ENCODE data around the gene IL1A. TPM values are rescaled to one million over a fixed set of nuclear protein-coding genes. Genes with fewer than 3 reads are reported as not detected.

The IL1A gene
- total RNA-seq, 2 experiments from 2014 or later, result not detected

DNA sequence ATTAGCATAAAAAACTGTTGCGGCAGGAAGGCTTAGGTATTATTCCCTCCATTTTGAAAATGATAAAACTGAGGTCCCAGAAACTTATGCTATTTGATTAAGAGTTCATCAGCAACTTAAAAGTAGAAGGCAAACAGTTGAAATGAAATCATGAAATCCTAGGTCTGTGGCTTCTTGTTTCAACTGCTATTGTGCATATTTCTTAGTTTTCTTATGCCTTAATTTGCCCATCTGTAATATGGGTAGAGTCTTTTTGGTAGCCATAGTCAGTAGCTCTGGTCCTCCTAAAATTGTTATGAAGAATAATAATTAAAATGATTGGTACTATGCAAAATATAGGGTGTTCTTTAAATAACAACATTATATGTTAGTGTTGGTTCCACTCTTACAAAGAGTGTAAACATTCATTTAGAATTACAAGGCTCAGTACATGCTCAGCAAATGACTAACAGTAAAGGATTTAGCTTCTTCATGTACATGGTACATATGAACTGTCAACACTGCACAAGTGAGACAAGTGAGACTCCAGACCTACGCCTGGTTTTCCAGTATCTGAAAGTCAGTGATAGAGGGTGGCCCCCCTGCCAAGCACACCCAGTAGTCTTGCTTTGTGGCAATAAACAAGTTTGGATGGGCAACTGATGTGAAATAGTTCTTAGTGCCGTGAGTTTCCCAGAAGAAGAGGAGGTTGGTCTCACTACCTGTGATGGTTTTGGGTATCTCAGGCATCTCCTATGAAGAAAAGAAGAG, 9.6 kb downstream of the IL1A start:
- Mint-ChIP-seq H3K4me3 (no peak overlapping the region), H3K27me3 (peaks cover 17% of the 10 kb centered on the region), H3K4me1 (peaks cover 19% of the 10 kb centered on the region), H3K9me3 (peaks cover 5% of the 10 kb centered on the region), H3K36me3 (peaks cover 13% of the 10 kb centered on the region), H3K27ac (no peak overlapping the region)
- no peak for DNase-seq
- no peak for ATAC-seq (ENCODE audit: low read depth)
- POLR2A ChIA-PET, result interaction anchor here (0.7 kb wide), 1 partner anchor 44 kb away, joined by 3 read pairs; no protein-coding TSS in a partner anchor

DNA sequence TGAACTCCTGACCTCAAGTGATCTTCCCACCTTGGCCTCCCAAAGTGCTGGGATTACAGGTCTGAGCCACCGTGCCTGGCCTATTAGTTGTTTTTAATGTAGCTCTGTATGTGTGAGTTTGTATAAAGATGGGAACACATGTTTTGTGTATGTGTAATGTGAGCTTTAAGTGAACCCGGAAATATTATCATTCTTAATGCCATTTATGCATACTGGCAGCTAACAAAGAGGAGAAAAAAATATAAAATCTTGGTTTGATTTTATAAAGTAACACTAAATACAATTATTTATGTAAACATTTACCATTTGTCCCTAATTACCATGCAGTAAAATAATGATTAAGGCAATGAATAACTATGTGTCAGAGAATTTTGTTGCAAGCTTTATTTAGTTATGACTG, 10.7 kb downstream of the IL1A start:
- peaks cover 19% of the 10 kb centered on the region for H3K4me1 Mint-ChIP-seq
- ATAC-seq (ENCODE audit: low read depth) (no peak), DNase-seq (no peak)
- no peak overlapping the region for H3K27ac Mint-ChIP-seq
- H3K4me3 Mint-ChIP-seq, result no peak overlapping the region
- H3K27me3 Mint-ChIP-seq, result peaks cover 11% of the 10 kb centered on the region
- H3K36me3 Mint-ChIP-seq, result peaks cover 13% of the 10 kb centered on the region
- H3K9me3 Mint-ChIP-seq, result peaks cover 5% of the 10 kb centered on the region
- POLR2A ChIA-PET, result interaction anchor here (0.6 kb wide), 1 partner anchor 257 kb away, joined by 3 read pairs; no protein-coding TSS in a partner anchor

- Mint-ChIP-seq H3K4me1 (peaks cover 23% of the 10 kb centered on the region), H3K4me3 (no peak overlapping the region), H3K36me3 (peaks cover 16% of the 10 kb centered on the region), H3K27me3 (peaks cover 11% of the 10 kb centered on the region), H3K9me3 (peaks cover 6% of the 10 kb centered on the region), H3K27ac (no peak overlapping the region)
- DNase-seq, result no peak
- ATAC-seq (ENCODE audit: low read depth), result no peak
- POLR2A ChIA-PET, result no interaction called here
Measured at GRCh38 chr2:112772911-112773475, 11.3 kb downstream of the IL1A start.

GRCh38 chr2:112772322-112772721, 12.0 kb downstream of the IL1A start:
- Mint-ChIP-seq H3K9me3 (peaks cover 12% of the 10 kb centered on the region), H3K4me3 (no peak overlapping the region), H3K27me3 (peaks cover 11% of the 10 kb centered on the region), H3K4me1 (peaks cover 24% of the 10 kb centered on the region), H3K36me3 (peaks cover 17% of the 10 kb centered on the region), H3K27ac (no peak overlapping the region)
- ATAC-seq (ENCODE audit: low read depth), result no peak
- POLR2A ChIA-PET, result no interaction called here
- DNase-seq, result no peak

DNA sequence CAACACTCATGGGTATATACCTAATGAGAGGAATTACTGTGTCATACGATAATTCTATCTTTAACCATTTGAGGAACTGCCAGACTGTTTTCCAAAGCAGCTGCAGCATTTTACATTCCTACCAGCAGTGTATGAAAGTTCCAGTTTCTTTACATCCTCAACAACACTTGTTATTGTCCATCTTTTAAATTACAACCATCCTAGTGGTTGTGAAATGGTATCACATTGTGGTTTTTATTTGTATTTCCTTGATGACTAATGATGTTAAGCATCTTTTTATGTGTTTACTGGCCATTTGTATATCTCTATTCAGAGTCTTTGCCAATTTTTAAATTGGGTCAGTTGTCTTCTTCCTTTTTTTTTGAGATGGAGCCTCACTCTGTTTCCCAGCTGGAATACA, 15.9 kb downstream of the IL1A start:
- Mint-ChIP-seq H3K27ac (no peak overlapping the region), H3K27me3 (peaks cover 3% of the 10 kb centered on the region), H3K4me1 (peaks cover 23% of the 10 kb centered on the region), H3K4me3 (no peak overlapping the region), H3K36me3 (peaks cover 21% of the 10 kb centered on the region), H3K9me3 (peaks cover 9% of the 10 kb centered on the region)
- POLR2A ChIA-PET, result interaction anchor here (0.6 kb wide), 1 partner anchor 34 kb away, joined by 3 read pairs; no protein-coding TSS in a partner anchor
- DNase-seq, result no peak
- ATAC-seq (ENCODE audit: low read depth), result no peak

DNA sequence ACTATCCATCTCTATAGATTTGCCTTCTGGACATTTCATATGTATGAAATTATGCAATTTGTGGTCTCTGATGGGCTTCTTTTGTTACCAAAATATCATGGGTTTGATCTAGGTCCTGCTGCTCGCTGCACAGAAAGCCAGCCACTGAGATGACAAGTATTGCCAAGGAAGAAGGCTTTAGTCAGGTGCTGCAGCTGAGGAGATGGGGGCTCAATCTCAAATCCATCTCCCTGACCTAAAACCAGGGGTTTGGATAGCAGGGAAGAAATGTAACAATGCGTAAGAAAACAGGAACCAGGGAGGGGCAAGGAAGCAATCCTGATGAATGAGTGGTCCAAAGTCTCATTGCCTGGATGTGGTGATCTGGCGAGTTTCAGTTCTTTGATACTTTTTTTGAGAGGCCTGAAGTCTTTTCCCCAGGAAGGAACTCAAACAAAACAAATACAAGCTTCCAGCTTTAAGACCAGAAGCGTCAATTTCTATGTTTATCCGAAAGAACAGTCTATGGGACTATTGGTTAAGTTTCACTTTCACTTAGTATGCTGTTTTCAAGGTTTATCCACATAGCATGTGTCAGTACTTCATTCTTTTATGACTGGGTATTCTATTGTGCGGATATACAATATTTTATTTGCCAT, 16.5 kb downstream of the IL1A start:
- DNase-seq (no peak), ATAC-seq (ENCODE audit: low read depth) (no peak)
- POLR2A ChIA-PET, result no interaction called here
- Mint-ChIP-seq H3K36me3 (peaks cover 22% of the 10 kb centered on the region), H3K27me3 (peaks cover 2% of the 10 kb centered on the region), H3K9me3 (peaks cover 9% of the 10 kb centered on the region), H3K4me3 (peak overlapping the region; percentile 37), H3K4me1 (peaks cover 25% of the 10 kb centered on the region), H3K27ac (peak overlapping the region; percentile 52)

DNA sequence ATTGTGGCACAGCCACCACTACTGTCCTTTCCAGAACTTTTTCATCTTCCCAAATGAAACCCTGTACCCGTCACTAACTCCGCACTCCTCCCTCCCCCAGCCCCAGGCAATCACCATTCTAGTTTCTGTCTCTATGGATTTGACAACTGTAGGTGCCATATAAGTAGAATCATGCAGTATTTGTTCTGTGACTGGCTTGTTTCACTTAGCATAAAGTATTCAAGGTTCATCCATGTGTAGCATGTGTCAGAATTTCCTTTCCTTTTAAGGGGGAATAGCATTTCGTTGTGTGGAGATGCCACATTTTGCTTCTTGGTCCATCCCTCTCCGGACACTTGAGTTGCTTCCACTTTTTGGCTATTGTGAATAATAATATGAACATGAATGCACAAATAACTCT, 19.0 kb downstream of the IL1A start:
- peak overlapping the region; percentile 87 for H3K4me3 Mint-ChIP-seq
- H3K27me3 Mint-ChIP-seq, result no peaks in the 10 kb centered on the region
- peaks cover 39% of the 10 kb centered on the region for H3K36me3 Mint-ChIP-seq
- peak overlapping the region; percentile 95 for H3K27ac Mint-ChIP-seq
- H3K9me3 Mint-ChIP-seq, result peaks cover 9% of the 10 kb centered on the region
- peaks cover 39% of the 10 kb centered on the region for H3K4me1 Mint-ChIP-seq
- ATAC-seq (ENCODE audit: low read depth), result no peak
- no peak for DNase-seq
- POLR2A ChIA-PET, result interaction anchor here (0.6 to 1.0 kb wide), 5 partner anchors 13 to 181 kb away, joined by 3 to 4 read pairs (median 3); partner anchors contain the start of gene CHCHD5

DNA sequence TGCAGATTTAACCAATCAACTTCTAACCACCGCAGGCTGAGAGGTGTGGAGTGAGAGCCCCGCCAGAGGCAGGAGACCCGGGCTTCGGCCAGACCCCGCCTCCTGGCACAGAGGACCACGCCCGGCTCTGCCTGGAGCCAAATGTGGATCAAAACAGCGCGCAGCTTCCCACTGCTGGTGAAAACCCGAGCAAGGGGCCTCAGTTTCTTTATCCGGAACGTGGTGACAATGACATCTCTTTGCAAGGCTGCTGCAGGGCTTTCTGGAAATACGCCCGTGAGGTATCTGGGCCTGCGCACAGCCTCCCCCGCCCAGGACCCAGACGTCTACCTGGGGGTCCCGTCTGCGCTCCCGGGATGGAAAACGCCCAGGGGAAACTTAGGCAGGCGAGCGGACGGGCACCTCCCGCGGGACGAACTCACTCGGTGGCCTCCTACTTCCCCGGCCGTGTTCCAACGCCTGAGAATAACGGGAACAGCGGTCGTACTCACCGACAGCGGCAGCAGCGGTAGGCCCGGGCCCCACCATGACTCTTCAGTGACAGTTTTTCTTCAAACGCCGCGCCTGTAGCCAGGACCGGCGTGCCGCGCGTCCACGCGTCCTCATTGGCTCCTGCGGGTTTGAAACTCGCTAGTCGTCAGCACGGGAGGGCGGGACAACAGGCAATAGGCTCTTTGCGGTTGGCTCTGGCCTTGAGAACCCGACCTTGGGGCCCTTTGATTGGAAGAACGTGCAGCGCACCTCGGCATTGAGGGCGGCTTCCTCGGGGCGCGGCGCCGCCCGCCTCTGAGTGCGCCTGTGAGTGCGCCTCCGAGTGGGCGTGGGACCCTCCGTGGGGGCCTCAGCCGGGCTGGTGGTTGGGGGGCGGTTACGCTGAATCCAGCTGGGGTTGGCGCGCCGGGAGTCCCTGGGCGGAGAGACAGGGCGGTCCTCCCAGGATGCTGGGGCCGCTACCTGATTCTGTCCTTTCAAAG, 19.9 kb downstream of the IL1A start, which contains the start of gene CKAP2L:
Gene CKAP2L (minus strand): TSS at position 539 of the 974 bp plus-strand sequence. CDS start 11 bp downstream, at position 528.
- peak within 1 kb of the TSS; percentile 87 for H3K4me3 Mint-ChIP-seq
- H3K4me1 Mint-ChIP-seq, result peaks cover 39% of the 10 kb centered on the region
- ATAC-seq (ENCODE audit: low read depth) (peak; percentile 97), DNase-seq (peak; percentile 92)
- POLR2A ChIA-PET, result interaction anchor here (0.6 to 1.1 kb wide), 10 partner anchors 9 to 221 kb away, joined by 3 to 6 read pairs (median 3); partner anchors contain the start of gene CHCHD5
- peaks cover 9% of the 10 kb centered on the region for H3K9me3 Mint-ChIP-seq
- peaks cover 41% of the 10 kb centered on the region for H3K36me3 Mint-ChIP-seq
- H3K27me3 Mint-ChIP-seq, result no peaks in the 10 kb centered on the region
- H3K27ac Mint-ChIP-seq, result peak within 1 kb of the TSS; percentile 95

DNA sequence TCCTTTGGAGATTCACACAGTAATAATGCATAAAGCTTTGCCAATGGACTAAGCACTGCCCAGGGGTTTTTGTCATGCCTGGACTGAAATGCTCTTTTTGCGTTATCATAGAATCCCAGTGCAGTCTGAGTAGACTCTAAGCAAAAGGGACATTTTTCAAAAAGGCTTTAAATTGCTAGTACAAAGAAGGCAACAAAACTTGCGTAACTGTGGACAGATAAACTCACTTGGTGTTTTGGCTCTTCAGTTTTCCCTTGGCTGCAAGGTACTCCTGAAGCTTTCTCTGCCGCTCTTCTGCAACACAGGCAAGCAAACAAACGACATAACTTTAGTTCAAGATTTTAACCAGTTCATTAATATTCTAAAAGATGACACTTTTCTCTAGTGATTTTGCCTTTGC, 22.0 kb downstream of the IL1A start:
- Mint-ChIP-seq H3K27ac (peak overlapping the region; percentile 32), H3K4me1 (peaks cover 37% of the 10 kb centered on the region), H3K27me3 (no peaks in the 10 kb centered on the region), H3K36me3 (peaks cover 47% of the 10 kb centered on the region), H3K9me3 (peaks cover under 1% of the 10 kb centered on the region), H3K4me3 (peak overlapping the region; percentile 87)
- DNase-seq (no peak), ATAC-seq (ENCODE audit: low read depth) (no peak)
- POLR2A ChIA-PET, result no interaction called here

- Mint-ChIP-seq H3K27me3 (no peaks in the 10 kb centered on the region), H3K27ac (no peak overlapping the region), H3K9me3 (no peaks in the 10 kb centered on the region), H3K4me1 (peaks cover 34% of the 10 kb centered on the region), H3K4me3 (no peak overlapping the region), H3K36me3 (peaks cover 61% of the 10 kb centered on the region)
- DNase-seq (no peak), ATAC-seq (ENCODE audit: low read depth) (no peak)
- POLR2A ChIA-PET, result no interaction called here
Measured at GRCh38 chr2:112760149-112760548, 24.1 kb downstream of the IL1A start.

DNA sequence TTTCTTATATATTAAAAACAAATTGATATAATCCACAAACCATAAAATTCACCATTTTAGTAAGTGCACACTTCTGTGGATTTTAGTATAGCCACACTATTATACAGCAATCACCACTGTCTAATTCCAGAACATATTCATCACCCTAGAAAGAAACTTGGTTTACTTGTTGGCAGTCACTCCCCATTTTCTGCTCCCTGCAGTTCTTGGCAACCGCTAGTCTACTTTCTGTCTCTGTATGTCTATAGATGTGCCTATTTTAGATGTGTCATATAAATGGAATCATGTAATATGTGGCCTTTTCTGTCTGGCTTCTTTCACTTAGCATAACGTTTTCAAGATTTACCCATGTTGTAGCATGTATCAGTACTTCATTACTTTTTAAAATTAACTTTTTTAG, 25.6 kb downstream of the IL1A start:
- H3K4me1 Mint-ChIP-seq, result peaks cover 42% of the 10 kb centered on the region

GRCh38 chr2:112757265-112757664, 27.0 kb downstream of the IL1A start:
- Mint-ChIP-seq H3K4me3 (no peak overlapping the region), H3K4me1 (peaks cover 34% of the 10 kb centered on the region), H3K27ac (no peak overlapping the region), H3K36me3 (peaks cover 72% of the 10 kb centered on the region), H3K27me3 (no peaks in the 10 kb centered on the region), H3K9me3 (peaks cover 3% of the 10 kb centered on the region)
- POLR2A ChIA-PET, result no interaction called here
- ATAC-seq (ENCODE audit: low read depth) (no peak), DNase-seq (no peak)

More for the DNA sequence above, 25.6 kb downstream of the IL1A start:
- ATAC-seq (ENCODE audit: low read depth) (no peak), DNase-seq (no peak)
- no peak overlapping the region for H3K4me3 Mint-ChIP-seq
- H3K27ac Mint-ChIP-seq, result no peak overlapping the region
- peaks cover 73% of the 10 kb centered on the region for H3K36me3 Mint-ChIP-seq
- no peaks in the 10 kb centered on the region for H3K27me3 Mint-ChIP-seq
- H3K9me3 Mint-ChIP-seq, result peaks cover 3% of the 10 kb centered on the region
- POLR2A ChIA-PET, result no interaction called here

Measured in activated naive CD8-positive, alpha-beta T cell treated with anti-CD3 and anti-CD28 coated beads, Interleukin-2, amount 10 ng/mL, durations not matched to agents 7 days and 5 days (primary cell).